ENCODE results near the gene HEXB. TPM values are rescaled to one million over a fixed set of nuclear protein-coding genes. Genes with fewer than 3 reads are reported as not detected.
"Not testable (repeated sequence)": the region's sequence is repeated elsewhere in the genome, so short reads cannot be mapped to it uniquely, and the experiment has no call there.

Gene HEXB
- total RNA-seq, 1 experiment from 2014 or later = 450 TPM

GRCh38 chr5:74659172-74659571, 25.9 kb upstream of the HEXB start:
- no peak for DNase-seq (ENCODE audit: low spot score)

DNA sequence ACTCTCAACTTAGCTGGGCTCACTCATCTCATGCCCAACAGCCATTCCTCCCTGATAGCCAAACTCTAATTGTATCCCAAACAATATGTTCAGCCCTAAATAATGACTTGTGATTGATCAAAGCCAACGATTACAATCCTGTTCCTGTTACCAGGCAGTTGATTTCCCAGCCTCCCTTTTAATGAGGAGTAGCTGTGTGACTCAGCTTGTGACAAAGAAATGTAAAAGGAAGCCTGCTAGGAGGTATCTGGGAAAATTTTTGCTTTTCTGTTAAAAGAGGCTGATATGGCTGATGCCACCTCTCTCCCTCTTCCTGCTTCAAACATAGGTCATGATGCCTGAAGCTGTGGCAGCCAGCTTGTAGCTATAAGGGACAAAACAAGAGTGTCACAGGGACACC, 24.9 kb upstream of the HEXB start:
- DNase-seq (ENCODE audit: low spot score) = no peak

- no peak for DNase-seq (ENCODE audit: low spot score)
These were observed 24.2 kb upstream of the HEXB start for GRCh38 chr5:74660873-74661272.

DNA sequence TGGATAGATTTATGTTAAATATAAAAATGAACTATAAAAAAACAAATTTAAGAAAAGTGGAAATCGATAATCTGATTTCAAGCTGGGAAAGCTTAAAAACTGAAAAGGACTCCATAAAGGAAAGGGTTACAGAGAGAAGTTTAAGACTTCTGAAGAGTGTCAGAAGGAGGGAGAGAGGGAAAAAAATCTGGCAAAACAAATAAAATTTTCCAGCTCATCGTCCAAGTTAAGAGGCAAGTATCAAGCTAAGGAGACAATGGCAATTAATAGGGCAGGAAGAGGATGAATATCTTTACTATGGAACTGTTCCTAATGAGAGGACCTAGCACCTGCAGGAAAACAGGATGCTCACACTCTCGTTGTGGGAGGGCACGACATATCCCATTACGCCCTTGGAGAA, 20.5 kb upstream of the HEXB start:
- DNase-seq (ENCODE audit: low spot score) = no peak

DNA sequence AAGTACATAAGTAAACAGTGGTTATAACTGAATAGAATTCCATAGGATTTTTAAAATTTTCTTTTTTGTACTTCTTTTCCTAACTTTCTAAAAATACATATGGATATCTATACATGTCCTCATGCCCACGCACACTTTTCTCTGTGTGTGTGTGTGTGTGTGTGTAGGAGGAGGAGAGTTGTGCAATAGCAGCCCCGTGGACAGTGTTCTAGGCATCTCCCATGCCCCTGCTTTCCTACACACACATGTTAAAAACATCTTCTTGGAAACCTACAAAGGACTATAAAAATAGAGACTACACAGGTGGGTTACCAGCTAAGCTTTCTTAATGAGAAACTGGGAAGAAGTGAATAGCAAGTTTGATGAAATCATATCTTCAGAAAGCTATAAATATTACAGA, 19.8 kb upstream of the HEXB start:
- DNase-seq (ENCODE audit: low spot score) = no peak

DNA sequence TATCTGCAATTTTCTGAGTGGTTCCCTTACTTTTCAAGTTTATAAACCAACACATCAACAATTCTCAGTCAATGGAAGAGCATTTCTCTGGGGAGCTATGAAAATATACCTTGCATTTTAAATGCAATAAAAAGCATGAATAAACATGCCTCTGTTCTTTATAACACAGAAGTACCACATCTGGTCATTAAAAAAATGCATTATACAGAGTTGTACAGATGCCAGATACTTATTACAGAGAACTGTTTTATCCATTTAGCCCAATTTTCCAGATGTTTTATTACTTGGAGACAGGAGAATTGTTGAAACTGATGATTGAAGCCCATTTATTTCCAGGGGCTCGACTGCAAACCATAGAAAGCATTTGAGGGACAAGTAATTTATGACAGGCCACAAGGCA, 19.2 kb upstream of the HEXB start:
- no peak for DNase-seq (ENCODE audit: low spot score)

DNA sequence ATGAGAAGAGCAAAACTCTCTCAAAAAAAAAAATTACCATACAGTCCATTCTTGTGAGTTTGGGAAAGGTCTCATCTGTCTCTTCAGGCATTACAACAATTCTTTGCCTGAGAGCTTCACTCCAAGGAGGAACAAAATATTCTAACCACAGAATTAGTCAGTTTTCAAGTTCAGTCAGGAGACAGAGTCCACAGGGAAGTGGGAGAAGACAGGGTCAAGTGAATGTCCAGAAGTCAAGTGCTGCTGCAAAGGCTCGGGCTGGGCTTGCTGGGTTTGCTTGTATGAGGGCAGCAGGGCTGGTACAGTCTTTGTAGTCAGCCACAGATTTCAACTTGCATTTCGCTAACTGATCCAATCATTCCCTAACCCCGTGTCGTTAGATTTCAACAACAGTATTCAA, 17.6 kb upstream of the HEXB start:
- DNase-seq (ENCODE audit: low spot score) = no peak

DNA sequence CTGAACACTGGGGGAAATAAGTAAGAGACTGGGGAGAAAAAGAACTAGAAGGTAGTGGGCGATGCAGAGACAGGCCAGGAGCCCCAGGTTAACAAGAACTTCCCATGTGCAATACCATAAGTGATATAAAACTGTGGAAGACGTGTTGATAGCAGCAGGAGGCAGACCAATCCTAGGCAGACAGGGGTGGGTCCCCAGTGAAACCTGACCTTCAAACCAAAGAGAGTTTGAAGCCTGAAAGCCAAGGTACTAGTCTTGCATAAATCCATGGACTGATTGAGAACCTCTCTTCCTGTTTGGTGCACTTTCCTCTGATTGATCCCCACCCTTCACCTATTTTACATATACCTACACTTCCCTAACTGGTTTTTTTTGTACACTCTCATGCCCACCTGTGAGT, 15.2 kb upstream of the HEXB start:
- no peak for DNase-seq (ENCODE audit: low spot score)

- DNase-seq (ENCODE audit: low spot score) = no peak
These were observed 14.5 kb upstream of the HEXB start for GRCh38 chr5:74670396-74671038.

DNA sequence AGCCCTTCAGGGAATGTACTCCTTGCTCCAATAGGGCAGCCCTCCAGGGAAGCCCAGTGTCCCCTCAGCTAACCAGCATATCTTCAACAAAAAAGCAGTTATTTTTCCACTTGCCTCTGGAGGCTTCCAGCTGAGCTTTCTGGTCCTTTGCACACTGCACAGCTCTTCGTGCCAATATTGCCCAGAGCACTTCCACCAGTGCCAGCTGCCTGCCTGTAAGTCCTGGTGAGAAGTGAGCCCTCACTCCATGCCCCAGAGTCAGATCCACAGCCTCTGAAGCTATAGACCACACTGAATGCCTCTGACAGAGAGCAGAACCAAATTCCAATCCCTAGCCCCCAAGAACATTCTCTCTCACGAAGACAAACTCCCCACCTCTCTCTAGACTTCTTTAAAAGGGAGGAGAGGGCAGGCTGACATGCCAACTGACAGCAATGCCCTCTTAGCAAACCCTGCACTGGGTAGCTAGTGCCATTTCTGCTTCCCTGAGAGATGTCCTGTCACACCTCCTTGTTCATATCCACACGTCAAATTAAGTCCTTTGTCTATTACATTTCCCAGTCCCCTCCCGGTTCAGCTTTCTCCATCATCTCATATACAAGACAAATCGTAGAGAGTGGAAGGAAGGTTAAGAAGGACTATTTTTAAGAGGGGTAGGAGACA, 12.7 kb upstream of the HEXB start:
- DNase-seq (ENCODE audit: low spot score) = no peak

GRCh38 chr5:74673011-74673790, 11.8 kb upstream of the HEXB start:
- peak; percentile 50 for DNase-seq (ENCODE audit: low spot score)

DNA sequence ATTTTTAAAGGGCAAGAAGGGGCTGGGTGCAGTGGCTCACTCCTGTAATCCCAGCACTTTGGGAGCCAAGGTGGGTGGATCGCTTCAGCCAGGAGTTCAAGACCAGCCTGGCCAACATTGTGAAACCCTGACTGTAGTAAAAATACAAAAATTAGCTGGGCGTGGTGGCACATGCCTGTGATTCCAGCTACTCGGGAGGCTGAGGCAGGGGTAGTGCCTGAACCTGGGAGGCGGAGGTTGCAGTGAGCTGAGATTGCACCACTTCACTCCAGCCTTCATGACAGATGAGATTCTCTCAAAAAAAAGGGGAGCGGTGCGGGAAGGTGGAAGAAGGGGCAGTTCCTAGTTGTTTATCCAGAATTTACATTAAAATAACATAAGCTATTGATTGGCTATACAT, 8.6 kb upstream of the HEXB start:
- DNase-seq (ENCODE audit: low spot score) = not testable (repeated sequence)

DNA sequence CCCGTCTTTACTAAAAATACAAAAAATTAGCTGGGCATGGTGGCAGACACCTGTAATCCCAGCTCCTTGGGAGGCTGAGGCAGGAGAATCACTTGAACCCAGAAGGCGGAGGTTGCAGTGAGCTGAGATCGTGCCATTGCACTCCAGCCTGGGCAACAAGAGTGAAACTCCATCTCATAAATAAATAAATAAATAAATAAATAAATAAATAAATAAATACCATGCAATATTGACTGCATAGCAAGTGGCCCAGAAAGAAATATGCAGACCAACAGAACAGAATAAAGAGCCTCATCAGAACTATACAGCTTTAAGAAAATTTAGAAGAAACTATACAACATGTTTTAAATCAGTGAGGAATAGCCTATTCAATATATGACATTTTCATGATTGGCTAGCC, 6.9 kb upstream of the HEXB start:
- not testable (repeated sequence) for DNase-seq (ENCODE audit: low spot score)

- not testable (repeated sequence) for DNase-seq (ENCODE audit: low spot score)
These were observed 5.7 kb upstream of the HEXB start for GRCh38 chr5:74679300-74679699.

- no peak for DNase-seq (ENCODE audit: low spot score)
These were observed 5.1 kb upstream of the HEXB start for GRCh38 chr5:74679966-74680365.

DNA sequence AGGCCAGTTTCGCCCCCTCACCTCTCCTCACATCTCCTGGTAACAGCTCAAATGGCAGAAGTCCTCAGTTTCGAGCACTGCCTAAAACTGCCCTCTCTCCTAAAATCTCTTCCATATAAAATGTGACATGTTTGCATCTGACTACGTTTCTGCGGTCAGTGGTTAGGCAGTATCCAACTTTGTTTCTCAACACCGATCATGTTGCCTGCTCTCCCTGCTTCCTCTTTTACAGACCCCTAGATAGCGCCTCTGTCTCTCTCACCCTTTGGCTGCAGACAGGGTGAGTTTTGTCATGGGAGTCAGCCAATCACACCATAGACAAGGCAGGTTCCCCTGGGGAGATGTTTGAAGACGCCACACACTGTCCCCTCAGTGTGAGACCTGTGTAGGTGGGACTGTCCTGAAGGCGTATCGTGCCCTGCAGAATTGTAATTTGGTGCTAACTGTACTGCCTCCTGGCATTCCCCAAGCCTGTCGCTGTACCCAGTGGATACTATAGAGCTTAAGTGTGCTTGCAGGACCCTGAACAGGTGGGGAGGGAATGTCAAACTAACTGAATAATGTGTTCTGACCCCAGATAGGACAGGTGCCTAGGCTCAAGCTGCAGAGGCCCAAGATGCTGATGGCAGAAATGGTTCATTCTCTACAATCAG, 1.1 kb downstream of the HEXB start:
- no peak for DNase-seq (ENCODE audit: low spot score)

- no peak for DNase-seq (ENCODE audit: low spot score)
These were observed 2.1 kb downstream of the HEXB start for GRCh38 chr5:74686962-74687751.

- no peak for DNase-seq (ENCODE audit: low spot score)
These were observed 8.2 kb downstream of the HEXB start for GRCh38 chr5:74693191-74693590.

DNA sequence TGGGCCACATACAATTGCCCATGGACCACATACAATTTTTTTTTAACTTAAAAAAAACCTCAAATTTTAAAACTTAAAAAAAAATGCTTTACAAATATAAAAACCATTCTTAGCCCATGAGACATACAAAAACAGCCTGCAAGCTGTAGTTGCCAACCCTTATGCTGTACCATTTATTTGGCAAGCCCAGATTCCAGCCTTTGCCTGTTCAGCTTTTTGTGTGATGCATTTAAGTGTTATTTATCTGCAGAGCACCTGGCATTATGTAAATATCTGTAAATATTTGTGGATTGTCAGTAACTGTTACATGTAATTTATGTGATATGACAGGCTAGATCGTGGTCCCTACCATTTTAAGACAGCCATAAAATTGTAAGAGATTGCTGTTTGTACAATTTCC, 32.6 kb downstream of the HEXB start:
- DNase-seq (ENCODE audit: low spot score) = no peak

- DNase-seq (ENCODE audit: low spot score) = no peak
These were observed 37.2 kb downstream of the HEXB start for GRCh38 chr5:74722271-74722670.

GRCh38 chr5:74725331-74725730, 40.3 kb downstream of the HEXB start:
- DNase-seq (ENCODE audit: low spot score) = no peak

DNA sequence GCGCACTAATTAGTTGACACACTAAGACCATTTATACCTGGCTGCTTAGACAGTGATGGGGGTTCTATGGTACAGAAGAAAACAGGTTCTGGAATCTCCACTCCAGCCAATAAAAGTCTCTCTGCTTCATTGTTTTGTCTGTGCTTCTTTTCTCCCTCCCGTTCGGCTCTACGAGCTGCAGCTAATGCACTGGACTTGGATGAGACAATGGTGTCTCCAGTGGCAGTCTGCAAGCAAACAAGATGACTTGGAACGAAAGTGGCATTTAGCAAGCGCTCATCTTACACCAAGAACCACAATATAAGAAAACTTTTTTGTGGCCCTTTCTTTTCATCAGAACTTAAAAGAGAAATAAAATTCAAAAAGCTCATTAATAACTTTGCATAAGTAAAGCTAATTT, 51.7 kb downstream of the HEXB start:
- no peak for DNase-seq (ENCODE audit: low spot score)
